CD4-positive, alpha-beta T cell (primary cell): Measurements from ENCODE around the gene HPCAL1. TPM values are rescaled to one million over a fixed set of nuclear protein-coding genes. Genes with fewer than 3 reads are reported as not detected.
A peak's percentile ranks its signal among the peaks of the same experiment; 100 is the strongest.

Source experiments
- ATAC-seq: fragments of 200-7000 bp; cut with Tn5 transposase; one replicate; pipeline ENCODE4 v1.10.0; 2022; ENCODE audit warnings: mild to moderate bottlenecking; ENCODE audit not compliant: poor library complexity
- CTCF ChIA-PET: fragments of 350-600 bp; sonication (Branson Sonifier 250); formaldehyde crosslinking; loops from one replicate; lab custom pipeline; 2021; ENCODE audit warnings: antibody characterized with exemption, inconsistent platforms; lab: Charles Lee
- POLR2A ChIA-PET: fragments of 350-600 bp; sonication (Branson Sonifier 250); formaldehyde crosslinking; loops from one replicate; lab custom pipeline; 2021; ENCODE audit warnings: antibody characterized with exemption, inconsistent platforms; lab: Charles Lee
- DNase-seq, 14 experiments: peaks; one replicate each; pipeline ENCODE4 v3.0.0-alpha.2; 2013 to 2020; ENCODE audit warnings: mixed read lengths in 2 of 14
- H3K27ac ChIP-seq, 2 donors: one replicate each; pipeline versions ENCODE4 v1.5.1 to v1.7.0; 2013; ENCODE audit warnings: low read length in 2 of 2, low read depth in 1 of 2, mild to moderate bottlenecking in 1 of 2
- H3K27me3 ChIP-seq, 2 experiments: 1 replicate in 1 of 2; 2 replicates in 1 of 2; pipeline versions ENCODE4 v1.6.1 to v1.7.0; 2013; ENCODE audit warnings: low read length in 2 of 2, control low read depth in 1 of 2, mild to moderate bottlenecking in 1 of 2, moderate library complexity in 1 of 2; ENCODE audit not compliant: insufficient read depth in 2 of 2, control insufficient read depth in 1 of 2
- H3K36me3 ChIP-seq: one replicate; pipeline ENCODE4 v1.6.1; 2013; ENCODE audit warnings: low read length, control low read depth; ENCODE audit not compliant: insufficient read depth
- H3K4me1 ChIP-seq: one replicate; pipeline ENCODE4 v1.6.1; 2013; ENCODE audit warnings: low read length, control low read depth; ENCODE audit not compliant: insufficient read depth
- H3K4me3 ChIP-seq: one replicate; pipeline ENCODE4 v1.5.1; 2013; ENCODE audit warnings: mild to moderate bottlenecking, low read length, moderate library complexity
- H3K9me3 ChIP-seq, 2 experiments: 1 replicate in 1 of 2; 2 replicates in 1 of 2; pipeline versions ENCODE4 v1.6.1 to v1.7.0; 2013; ENCODE audit warnings: low read length in 2 of 2, mild to moderate bottlenecking in 2 of 2, control low read depth in 1 of 2, moderate library complexity in 1 of 2; ENCODE audit not compliant: control insufficient read depth in 1 of 2, insufficient read depth in 1 of 2
- H3K27ac Mint-ChIP-seq: one replicate; pipeline ENCODE4 v1.8.0; 2020; ENCODE audit warnings: mixed read lengths
- H3K27me3 Mint-ChIP-seq: one replicate; pipeline ENCODE4 v1.8.0; 2021; ENCODE audit warnings: mixed read lengths
- H3K36me3 Mint-ChIP-seq: one replicate; pipeline ENCODE4 v1.8.0; 2021; ENCODE audit warnings: low read depth, mixed read lengths
- H3K4me1 Mint-ChIP-seq: one replicate; pipeline ENCODE4 v1.8.0; 2021; ENCODE audit warnings: low read depth, mixed read lengths
- H3K4me3 Mint-ChIP-seq: one replicate; pipeline ENCODE4 v1.8.0; 2020; ENCODE audit warnings: mild to moderate bottlenecking, mixed read lengths
- H3K9me3 Mint-ChIP-seq: one replicate; pipeline ENCODE4 v1.8.0; 2020; ENCODE audit warnings: mixed read lengths
- intact Hi-C, 2 experiments: fragments of 100-400 bp; cut with DNase I in 1 of 2; cut with micrococcal nuclease in 1 of 2; formaldehyde crosslinking; loops; one replicate each; pipeline versions ENCODE4 v1.15.1 to v1.9.0; 2023 to 2025; cut with DNase I, micrococcal nuclease
- total RNA-seq, 174 experiments: library from RNA in 2 of 174; stranded (reverse) in 2 of 174; gene quantifications; one replicate each; pipeline ENCODE4 v1.2.3 and lab custom pipeline; 2021 to 2026
- TF ChIP-seq, protein P1 (sequence below): fragments of 200-600 bp; IDR thresholded peaks from one replicate; pipeline ENCODE4 v1.8.0; 2022; ENCODE audit warnings: antibody characterized with exemption, mild to moderate bottlenecking

The HPCAL1 gene
- total RNA-seq, 2 experiments from 2014 or later = 24.9 to 27.9 TPM

- Histone ChIP-seq H3K27me3 (no peaks in the 10 kb centered on the region), H3K27ac (peak overlapping the region in 1 of 2 donors; percentile 55), H3K9me3 (no peaks in the 10 kb centered on the region), H3K4me3 (no peak overlapping the region), H3K4me1 (peaks cover 51% of the 10 kb centered on the region), H3K36me3 (peaks cover 38% of the 10 kb centered on the region)
- intact Hi-C loops = loop anchor here (1.0 to 10.0 kb wide), 12 partner anchors 22 to 334 kb away; partner anchors contain the start of gene HPCAL1 (in 1 of the 2)
- ATAC-seq (peak; percentile 90), DNase-seq (peak; percentile 70 to 92 (median 78))
- Mint-ChIP-seq H3K4me3 (peak overlapping the region; percentile 83), H3K9me3 (no peaks in the 10 kb centered on the region), H3K36me3 (peaks cover 22% of the 10 kb centered on the region), H3K27me3 (no peaks in the 10 kb centered on the region), H3K4me1 (peaks cover 38% of the 10 kb centered on the region), H3K27ac (peak overlapping the region; percentile 87)
- POLR2A ChIA-PET = interaction anchor here (0.8 to 5.8 kb wide), 10 partner anchors 25 to 284 kb away, joined by 3 to 66 read pairs (median 10); partner anchors contain the start of genes HPCAL1 and ODC1
- CTCF ChIA-PET = interaction anchor here (0.6 to 3.9 kb wide), 29 partner anchors 9 to 336 kb away, joined by 3 to 45 read pairs (median 5); partner anchors contain the start of genes CYS1, HPCAL1, ODC1 and RRM2
- TF ChIP-seq, protein P1, sequence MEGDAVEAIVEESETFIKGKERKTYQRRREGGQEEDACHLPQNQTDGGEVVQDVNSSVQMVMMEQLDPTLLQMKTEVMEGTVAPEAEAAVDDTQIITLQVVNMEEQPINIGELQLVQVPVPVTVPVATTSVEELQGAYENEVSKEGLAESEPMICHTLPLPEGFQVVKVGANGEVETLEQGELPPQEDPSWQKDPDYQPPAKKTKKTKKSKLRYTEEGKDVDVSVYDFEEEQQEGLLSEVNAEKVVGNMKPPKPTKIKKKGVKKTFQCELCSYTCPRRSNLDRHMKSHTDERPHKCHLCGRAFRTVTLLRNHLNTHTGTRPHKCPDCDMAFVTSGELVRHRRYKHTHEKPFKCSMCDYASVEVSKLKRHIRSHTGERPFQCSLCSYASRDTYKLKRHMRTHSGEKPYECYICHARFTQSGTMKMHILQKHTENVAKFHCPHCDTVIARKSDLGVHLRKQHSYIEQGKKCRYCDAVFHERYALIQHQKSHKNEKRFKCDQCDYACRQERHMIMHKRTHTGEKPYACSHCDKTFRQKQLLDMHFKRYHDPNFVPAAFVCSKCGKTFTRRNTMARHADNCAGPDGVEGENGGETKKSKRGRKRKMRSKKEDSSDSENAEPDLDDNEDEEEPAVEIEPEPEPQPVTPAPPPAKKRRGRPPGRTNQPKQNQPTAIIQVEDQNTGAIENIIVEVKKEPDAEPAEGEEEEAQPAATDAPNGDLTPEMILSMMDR = peak; percentile 94
Measured at GRCh38 chr2:10408649-10409579, 106.2 kb downstream of the HPCAL1 start.

DNA sequence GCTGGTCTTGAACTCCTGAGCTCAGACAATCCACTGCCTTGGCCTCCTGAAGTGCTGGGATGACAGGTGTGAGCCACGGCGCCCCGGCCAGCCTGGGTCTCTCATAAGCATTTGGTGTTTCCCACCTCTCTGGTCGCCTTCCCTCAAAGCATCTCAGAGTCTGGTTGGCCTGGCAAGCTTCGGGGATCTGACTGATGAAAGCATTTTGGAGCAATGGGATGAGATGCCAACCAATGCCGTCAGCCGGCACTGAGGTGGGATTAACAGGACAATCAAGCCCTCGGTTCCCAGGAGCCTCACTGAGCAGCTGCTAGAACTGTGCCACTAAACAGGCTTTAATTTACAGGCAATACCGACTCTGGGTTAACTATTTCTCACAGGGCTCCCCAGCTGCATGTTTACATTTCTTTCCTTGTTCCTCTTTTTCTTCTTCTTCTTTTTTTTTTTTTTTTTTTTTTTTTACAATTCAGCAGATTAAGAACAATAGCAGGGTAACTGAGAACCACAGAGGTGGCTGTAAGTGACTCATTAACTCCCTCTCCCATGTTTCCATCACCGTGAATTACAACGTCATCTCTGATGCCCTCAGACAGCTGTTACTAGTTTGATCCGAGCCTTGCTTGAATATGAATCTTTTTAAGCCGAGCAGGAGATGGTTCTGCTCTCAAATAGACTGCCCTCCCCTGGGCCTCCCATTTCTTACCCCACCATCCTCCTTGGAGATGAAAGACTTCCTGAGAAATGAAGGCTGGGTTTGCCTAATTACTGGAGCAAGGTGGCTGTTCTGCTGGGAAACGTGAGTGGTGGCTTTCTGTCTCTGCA lies 107.5 kb downstream of the HPCAL1 start:
- H3K27ac Mint-ChIP-seq = no peak overlapping the region

More for the DNA sequence above, 107.5 kb downstream of the HPCAL1 start:
- Mint-ChIP-seq H3K4me1 (peaks cover 35% of the 10 kb centered on the region), H3K4me3 (no peak overlapping the region), H3K9me3 (no peaks in the 10 kb centered on the region), H3K27me3 (no peaks in the 10 kb centered on the region), H3K36me3 (peaks cover 17% of the 10 kb centered on the region)
- no peaks in the 10 kb centered on the region for H3K27me3 ChIP-seq
- ATAC-seq (no peak), DNase-seq (peak in 2 of 14 experiments; percentile 52 to 61)
- intact Hi-C loops = no loop called here
- peaks cover 47% of the 10 kb centered on the region for H3K4me1 ChIP-seq
- H3K9me3 ChIP-seq = no peaks in the 10 kb centered on the region
- H3K36me3 ChIP-seq = peaks cover 33% of the 10 kb centered on the region
- TF ChIP-seq, protein P1 = no peak
- ChIA-PET CTCF (interaction anchor here (0.7 to 3.9 kb wide), 15 partner anchors 25 to 337 kb away, joined by 3 to 45 read pairs (median 6); partner anchors contain the start of genes HPCAL1, ODC1 and RRM2), POLR2A (interaction anchor here (0.7 to 5.8 kb wide), 7 partner anchors 27 to 1664 kb away, joined by 3 to 66 read pairs (median 18); partner anchors contain the start of genes HPCAL1 and ODC1)
- no peak overlapping the region for H3K4me3 ChIP-seq
- no peak overlapping the region for H3K27ac ChIP-seq
